ENCODE data around the gene HOXC9.
"Not testable (repeated sequence)": the region's sequence is repeated elsewhere in the genome, so short reads cannot be mapped to it uniquely, and the experiment has no call there.

Gene HOXC9

DNA sequence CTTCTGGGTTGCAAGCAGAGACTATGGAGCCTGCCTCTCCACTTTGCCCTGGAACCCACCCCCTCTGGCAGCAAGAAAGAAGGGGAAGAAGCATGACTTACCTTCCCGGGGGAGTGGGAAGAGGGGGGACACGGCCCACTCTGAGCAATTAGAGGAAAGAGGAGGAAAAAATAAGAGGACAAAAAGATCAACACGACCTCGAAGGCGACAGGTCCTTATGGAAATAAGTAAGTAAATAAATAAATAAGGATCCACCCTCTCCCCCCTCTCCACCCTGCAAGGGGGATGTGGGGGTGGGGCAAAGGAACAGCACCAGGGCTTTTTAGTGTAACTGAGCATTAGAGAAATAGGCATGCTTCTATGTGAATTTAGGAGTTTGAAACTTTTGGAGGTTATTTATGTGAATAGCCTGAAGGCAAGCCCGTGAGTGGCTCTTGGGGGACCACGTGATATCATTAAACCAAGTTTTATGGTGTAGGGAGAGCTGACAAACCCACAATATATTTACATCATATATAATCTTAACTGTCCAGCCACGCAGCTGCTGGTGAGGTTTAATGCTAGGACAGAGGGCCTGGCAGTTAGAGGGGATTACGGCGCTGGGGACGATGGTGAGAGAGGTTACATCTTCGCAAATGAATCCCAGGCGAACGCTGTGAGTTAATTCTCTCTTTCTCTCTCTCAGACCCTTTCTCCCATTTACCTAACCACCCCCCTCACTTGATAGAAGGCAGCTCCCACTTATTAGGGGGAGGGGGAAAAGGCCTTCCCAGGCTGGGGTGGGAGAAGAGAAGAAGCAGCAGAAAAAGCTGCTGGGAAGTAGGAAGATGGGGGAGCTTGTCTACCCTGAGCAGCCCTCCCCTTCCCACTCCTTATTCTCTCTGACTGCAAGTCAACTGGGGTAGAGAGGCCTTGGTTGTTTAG lies 37.7 kb downstream of the HOXC9 start:
- peaks cover 36% of the 10 kb centered on the region for H3K27me3 ChIP-seq (ENCODE audit: low read depth, low read length)

DNA sequence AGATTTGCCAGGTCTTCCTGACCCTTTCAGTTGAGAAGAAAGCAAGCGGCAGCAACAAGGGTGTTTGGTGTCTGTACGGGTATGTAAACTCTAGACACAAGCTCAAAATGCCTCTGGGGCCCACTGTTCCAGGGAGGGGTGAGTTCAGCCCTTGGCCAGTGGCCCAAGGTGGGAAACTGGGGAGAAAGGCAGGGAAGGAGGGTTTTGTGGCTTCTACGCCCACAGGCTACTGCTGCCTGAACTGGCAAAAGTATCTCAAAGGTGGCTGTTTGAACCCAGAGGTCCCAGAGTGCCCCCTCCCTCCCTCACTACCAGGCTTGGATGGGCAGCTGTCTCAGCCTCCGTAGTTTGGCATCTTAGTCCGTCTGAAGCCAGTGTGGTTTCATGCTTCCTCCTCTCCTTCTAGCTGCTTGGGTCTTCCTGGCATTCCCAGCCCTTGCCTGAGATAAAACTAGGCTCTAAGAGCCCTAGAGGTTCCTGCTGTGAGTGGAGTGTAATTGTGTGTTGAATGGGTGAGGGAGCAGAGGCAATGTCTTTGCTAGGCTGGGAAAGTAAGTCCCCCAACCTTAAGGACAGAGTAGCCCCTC lies 38.4 kb downstream of the HOXC9 start:
- Histone ChIP-seq H3K9me3 (ENCODE audit: control insufficient read depth in 1 of 2, low read length in 2 of 2) (no peaks in the 10 kb centered on the region), H3K27ac (ENCODE audit: low read length) (no peak overlapping the region), H3K4me3 (ENCODE audit: low read depth in 1 of 2, low read length in 2 of 2) (no peak overlapping the region), H3K27me3 (ENCODE audit: low read depth, low read length) (peaks cover 30% of the 10 kb centered on the region), H3K4me1 (ENCODE audit: control insufficient read depth in 1 of 2, insufficient read depth in 2 of 2, low read length in 2 of 2) (peaks cover 0 to 12% of the 10 kb centered on the region in 2 donors), H3K36me3 (ENCODE audit: control insufficient read depth in 1 of 2, insufficient read depth in 2 of 2, low read length in 2 of 2) (no peaks in the 10 kb centered on the region)

More for the DNA sequence above, 37.7 kb downstream of the HOXC9 start:
- Histone ChIP-seq H3K36me3 (ENCODE audit: control insufficient read depth in 1 of 2, insufficient read depth in 2 of 2, low read length in 2 of 2) (no peaks in the 10 kb centered on the region), H3K4me1 (ENCODE audit: control insufficient read depth in 1 of 2, insufficient read depth in 2 of 2, low read length in 2 of 2) (peaks cover 0 to 12% of the 10 kb centered on the region in 2 donors), H3K9me3 (ENCODE audit: control insufficient read depth in 1 of 2, low read length in 2 of 2) (no peaks in the 10 kb centered on the region), H3K4me3 (ENCODE audit: low read depth in 1 of 2, low read length in 2 of 2) (no peak overlapping the region), H3K27ac (ENCODE audit: low read length) (no peak overlapping the region)

GRCh38 chr12:54038871-54039414 lies 39.0 kb downstream of the HOXC9 start:
- Histone ChIP-seq H3K27ac (ENCODE audit: low read length) (no peak overlapping the region), H3K9me3 (ENCODE audit: control insufficient read depth in 1 of 2, low read length in 2 of 2) (no peaks in the 10 kb centered on the region), H3K36me3 (ENCODE audit: control insufficient read depth in 1 of 2, insufficient read depth in 2 of 2, low read length in 2 of 2) (no peaks in the 10 kb centered on the region), H3K4me1 (ENCODE audit: control insufficient read depth in 1 of 2, insufficient read depth in 2 of 2, low read length in 2 of 2) (peaks cover 0 to 11% of the 10 kb centered on the region in 2 donors), H3K4me3 (ENCODE audit: low read depth in 1 of 2, low read length in 2 of 2) (peak overlapping the region in 1 of 2 donors; percentile 3), H3K27me3 (ENCODE audit: low read depth, low read length) (peaks cover 28% of the 10 kb centered on the region)

DNA sequence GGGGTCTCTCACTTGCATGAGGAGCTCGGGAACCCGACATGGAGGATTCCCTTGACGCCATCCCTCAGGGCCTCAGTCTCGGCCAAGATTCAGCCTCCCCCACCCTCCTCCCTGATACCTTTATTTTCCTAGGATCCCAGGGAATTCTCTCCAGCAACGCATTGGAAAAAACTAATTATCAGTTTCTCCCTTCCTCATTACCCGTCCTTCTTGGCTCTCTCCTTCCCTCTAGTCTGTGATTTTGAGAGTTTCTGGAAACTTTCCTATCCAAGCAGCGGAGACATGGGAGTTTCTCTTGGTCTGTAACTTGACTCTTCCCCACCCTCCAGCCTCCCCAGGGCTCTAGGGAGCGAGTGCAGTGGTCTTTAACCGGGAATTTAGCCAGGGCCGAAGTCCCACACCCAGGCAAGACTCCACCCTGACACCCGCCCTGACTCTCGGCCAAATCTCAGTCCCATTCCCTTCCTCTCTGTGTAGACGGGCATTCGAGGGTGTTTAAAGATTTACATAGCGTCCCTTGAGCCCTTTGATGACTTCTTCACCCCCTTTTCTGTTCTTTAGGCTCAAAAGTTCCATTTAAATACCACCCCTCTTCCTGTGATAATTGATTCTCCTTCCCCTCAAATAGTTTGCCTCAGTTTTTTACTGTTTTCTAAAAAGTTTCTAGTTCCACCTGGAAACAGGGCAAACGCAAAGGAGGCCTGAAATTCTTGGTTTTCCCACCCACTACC lies 39.6 kb downstream of the HOXC9 start:
- no peaks in the 10 kb centered on the region for H3K36me3 ChIP-seq (ENCODE audit: control insufficient read depth in 1 of 2, insufficient read depth in 2 of 2, low read length in 2 of 2)
- H3K27ac ChIP-seq (ENCODE audit: low read length), result peak overlapping the region; percentile 5
- peaks cover 0 to 5% of the 10 kb centered on the region in 2 donors for H3K4me1 ChIP-seq (ENCODE audit: control insufficient read depth in 1 of 2, insufficient read depth in 2 of 2, low read length in 2 of 2)
- no peaks in the 10 kb centered on the region for H3K9me3 ChIP-seq (ENCODE audit: control insufficient read depth in 1 of 2, low read length in 2 of 2)
- H3K4me3 ChIP-seq (ENCODE audit: low read depth in 1 of 2, low read length in 2 of 2), result peak overlapping the region in 1 of 2 donors; percentile 3
- peaks cover 28% of the 10 kb centered on the region for H3K27me3 ChIP-seq (ENCODE audit: low read depth, low read length)

- Histone ChIP-seq H3K36me3 (ENCODE audit: control insufficient read depth in 1 of 2, insufficient read depth in 2 of 2, low read length in 2 of 2) (no peaks in the 10 kb centered on the region), H3K4me1 (ENCODE audit: control insufficient read depth in 1 of 2, insufficient read depth in 2 of 2, low read length in 2 of 2) (peaks cover 0 to 3% of the 10 kb centered on the region in 2 donors), H3K27ac (ENCODE audit: low read length) (peak overlapping the region; percentile 5), H3K27me3 (ENCODE audit: low read depth, low read length) (peaks cover 25% of the 10 kb centered on the region), H3K9me3 (ENCODE audit: control insufficient read depth in 1 of 2, low read length in 2 of 2) (no peaks in the 10 kb centered on the region), H3K4me3 (ENCODE audit: low read depth in 1 of 2, low read length in 2 of 2) (no peak overlapping the region)
Observed at GRCh38 chr12:54040148-54040494, 40.2 kb downstream of the HOXC9 start.

DNA sequence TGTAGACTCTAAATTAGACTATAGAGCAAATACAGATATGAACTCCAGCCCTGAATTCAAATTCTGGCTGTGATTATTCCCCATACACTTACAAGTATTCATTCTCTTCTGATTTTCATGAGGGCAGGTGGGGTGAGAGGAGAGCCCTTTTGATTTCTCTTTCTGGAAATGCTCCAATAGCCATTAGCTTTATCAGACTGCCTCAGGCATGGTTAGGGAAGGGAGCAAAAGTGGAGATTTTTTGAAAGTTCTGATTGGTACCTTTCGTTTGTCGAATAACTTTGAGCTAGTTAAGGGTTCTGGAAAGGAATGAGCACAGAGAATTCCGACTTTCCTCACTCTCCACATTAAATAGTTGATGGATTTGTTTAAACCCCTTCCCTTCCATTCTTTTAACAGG lies 40.7 kb downstream of the HOXC9 start:
- H3K4me1 ChIP-seq (ENCODE audit: control insufficient read depth in 1 of 2, insufficient read depth in 2 of 2, low read length in 2 of 2), result peaks cover 0 to 3% of the 10 kb centered on the region in 2 donors
- H3K27ac ChIP-seq (ENCODE audit: low read length), result no peak overlapping the region

DNA sequence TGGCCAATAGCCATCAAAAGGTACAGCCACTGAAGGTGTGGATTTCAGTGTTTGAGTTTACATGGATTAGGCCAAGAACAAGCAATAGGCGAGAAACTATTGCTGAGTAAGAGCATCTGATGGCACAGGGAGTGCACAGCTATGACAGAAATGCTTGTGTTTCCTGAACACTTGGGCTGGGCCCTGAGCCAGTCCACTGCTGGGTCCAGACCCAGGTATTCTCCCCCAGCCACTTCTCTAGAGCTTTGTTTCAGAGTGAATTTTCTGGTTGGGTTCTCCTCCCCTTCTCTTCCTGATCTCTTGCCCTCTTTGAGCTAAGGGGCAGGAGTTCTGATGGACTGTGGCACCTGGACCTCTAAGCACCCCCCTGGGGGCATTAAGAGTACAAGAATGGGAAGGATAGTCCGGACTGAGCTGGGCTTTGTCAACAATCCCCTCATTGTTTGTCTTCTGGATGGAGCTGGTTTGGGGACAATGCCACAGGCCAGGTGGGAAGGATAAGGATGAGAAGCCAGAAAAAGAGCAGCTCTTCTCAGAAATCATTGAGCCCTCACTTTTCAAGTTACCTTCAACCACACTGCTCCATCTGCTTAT lies 41.2 kb downstream of the HOXC9 start:
- Histone ChIP-seq H3K9me3 (ENCODE audit: control insufficient read depth in 1 of 2, low read length in 2 of 2) (no peaks in the 10 kb centered on the region), H3K4me1 (ENCODE audit: control insufficient read depth in 1 of 2, insufficient read depth in 2 of 2, low read length in 2 of 2) (peaks cover 0 to 3% of the 10 kb centered on the region in 2 donors), H3K27ac (ENCODE audit: low read length) (no peak overlapping the region), H3K36me3 (ENCODE audit: control insufficient read depth in 1 of 2, insufficient read depth in 2 of 2, low read length in 2 of 2) (no peaks in the 10 kb centered on the region), H3K4me3 (ENCODE audit: low read depth in 1 of 2, low read length in 2 of 2) (no peak overlapping the region), H3K27me3 (ENCODE audit: low read depth, low read length) (peaks cover 20% of the 10 kb centered on the region)

More for the DNA sequence above, 40.7 kb downstream of the HOXC9 start:
- no peak overlapping the region for H3K4me3 ChIP-seq (ENCODE audit: low read depth in 1 of 2, low read length in 2 of 2)
- H3K27me3 ChIP-seq (ENCODE audit: low read depth, low read length), result peaks cover 20% of the 10 kb centered on the region
- H3K9me3 ChIP-seq (ENCODE audit: control insufficient read depth in 1 of 2, low read length in 2 of 2), result no peaks in the 10 kb centered on the region
- H3K36me3 ChIP-seq (ENCODE audit: control insufficient read depth in 1 of 2, insufficient read depth in 2 of 2, low read length in 2 of 2), result no peaks in the 10 kb centered on the region

- H3K4me3 ChIP-seq (ENCODE audit: low read depth in 1 of 2, low read length in 2 of 2); H3K9me3 ChIP-seq (ENCODE audit: control insufficient read depth in 1 of 2, low read length in 2 of 2); H3K4me1 ChIP-seq (ENCODE audit: control insufficient read depth in 1 of 2, insufficient read depth in 2 of 2, low read length in 2 of 2); H3K36me3 ChIP-seq (ENCODE audit: control insufficient read depth in 1 of 2, insufficient read depth in 2 of 2, low read length in 2 of 2); H3K27ac ChIP-seq (ENCODE audit: low read length): not testable (repeated sequence)
- H3K27me3 ChIP-seq (ENCODE audit: low read depth, low read length), result peaks cover 25% of the 10 kb centered on the region
Observed at GRCh38 chr12:54042033-54042432, 42.1 kb downstream of the HOXC9 start.

- peaks cover 0 to 3% of the 10 kb centered on the region in 2 donors for H3K4me1 ChIP-seq (ENCODE audit: control insufficient read depth in 1 of 2, insufficient read depth in 2 of 2, low read length in 2 of 2)
- H3K27ac ChIP-seq (ENCODE audit: low read length), result no peak overlapping the region
- no peak overlapping the region for H3K4me3 ChIP-seq (ENCODE audit: low read depth in 1 of 2, low read length in 2 of 2)
- H3K36me3 ChIP-seq (ENCODE audit: control insufficient read depth in 1 of 2, insufficient read depth in 2 of 2, low read length in 2 of 2), result no peaks in the 10 kb centered on the region
- H3K9me3 ChIP-seq (ENCODE audit: control insufficient read depth in 1 of 2, low read length in 2 of 2), result no peaks in the 10 kb centered on the region
- H3K27me3 ChIP-seq (ENCODE audit: low read depth, low read length), result peaks cover 29% of the 10 kb centered on the region
Observed at GRCh38 chr12:54042970-54043853, 43.3 kb downstream of the HOXC9 start.

DNA sequence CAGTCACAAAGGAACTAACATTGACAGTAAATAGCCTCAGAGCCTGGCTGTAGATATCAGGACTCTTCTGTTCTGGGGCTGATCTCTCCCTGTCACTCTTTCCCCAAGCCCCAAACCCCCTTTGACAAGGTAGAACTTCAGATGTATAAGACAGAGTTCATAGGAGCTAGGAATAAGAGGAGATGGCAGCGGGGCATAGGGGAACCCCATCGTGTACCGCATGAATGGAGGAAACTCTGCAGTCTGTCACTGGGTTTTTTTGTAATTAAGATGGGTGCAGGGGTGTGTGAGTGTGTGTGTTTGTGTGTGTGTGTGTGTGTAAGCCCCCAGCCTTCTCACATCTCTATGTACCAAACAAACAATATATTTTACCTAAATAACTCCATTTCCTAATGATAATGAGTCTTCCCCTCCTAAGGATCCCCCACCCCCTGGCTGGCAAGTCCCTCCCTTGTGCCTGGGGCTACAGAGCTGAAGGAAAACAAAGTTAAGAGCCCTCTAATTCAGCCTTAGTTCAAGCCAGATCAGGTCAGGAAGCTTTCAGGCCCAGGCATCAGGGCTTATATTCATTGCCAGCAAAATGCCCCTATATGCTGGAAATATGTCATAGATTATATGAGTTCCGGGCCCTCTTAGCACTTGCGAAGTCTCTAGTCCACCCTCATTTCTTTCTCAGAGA lies 44.6 kb downstream of the HOXC9 start:
- H3K27ac ChIP-seq (ENCODE audit: low read length), result no peak overlapping the region
- no peaks in the 10 kb centered on the region for H3K9me3 ChIP-seq (ENCODE audit: control insufficient read depth in 1 of 2, low read length in 2 of 2)
- H3K27me3 ChIP-seq (ENCODE audit: low read depth, low read length), result peaks cover 18% of the 10 kb centered on the region
- no peaks in the 10 kb centered on the region for H3K36me3 ChIP-seq (ENCODE audit: control insufficient read depth in 1 of 2, insufficient read depth in 2 of 2, low read length in 2 of 2)
- H3K4me3 ChIP-seq (ENCODE audit: low read depth in 1 of 2, low read length in 2 of 2), result no peak overlapping the region
- no peaks in the 10 kb centered on the region for H3K4me1 ChIP-seq (ENCODE audit: control insufficient read depth in 1 of 2, insufficient read depth in 2 of 2, low read length in 2 of 2)
